Natural killer cell treated with Interleukin-12 subunit alpha and Interleukin-12 subunit beta and Interleukin-15 and Interleukin-18, amount 100 ng/mL, for 72 hours (primary cell): ENCODE results near the gene STK39. TPM values are rescaled to one million over a fixed set of nuclear protein-coding genes. Genes with fewer than 3 reads are reported as not detected.

Experiments
- ATAC-seq, 2 donors: fragments of 150-1000 bp; cut with Tn5 transposase in 1 of 2; sonication (Bioruptor Pico), chemical (Tn5 transposase) in 1 of 2; 2 replicates each; pipeline ENCODE4 v1.10.0; 2021
- DNase-seq: peaks from one replicate; pipeline ENCODE4 v3.0.0; 2022; ENCODE audit warnings: low spot score
- H3K27ac Mint-ChIP-seq, 2 donors: 1 replicate in 1 of 2; 2 replicates in 1 of 2; pipeline ENCODE4 v1.8.0; 2022; ENCODE audit warnings: mixed read lengths in 2 of 2, mild to moderate bottlenecking in 1 of 2, moderate library complexity in 1 of 2
- H3K27me3 Mint-ChIP-seq, 2 donors: 1 replicate in 1 of 2; 2 replicates in 1 of 2; pipeline ENCODE4 v1.8.0; 2022; ENCODE audit warnings: mixed read lengths in 2 of 2
- H3K36me3 Mint-ChIP-seq: one replicate; pipeline ENCODE4 v1.8.0; 2022; ENCODE audit warnings: mixed read lengths
- H3K4me1 Mint-ChIP-seq, 2 donors: 1 replicate in 1 of 2; 2 replicates in 1 of 2; pipeline ENCODE4 v1.8.0; 2022; ENCODE audit warnings: low read depth in 2 of 2, mixed read lengths in 2 of 2, mild to moderate bottlenecking in 1 of 2
- H3K4me3 Mint-ChIP-seq: one replicate; pipeline ENCODE4 v1.8.0; 2022; ENCODE audit warnings: mixed read lengths
- H3K9me3 Mint-ChIP-seq: 2 replicates; pipeline ENCODE4 v1.8.0; 2022; ENCODE audit warnings: mixed read lengths
- total RNA-seq, 2 donors: library from RNA; stranded (reverse); gene quantifications; one replicate each; pipeline ENCODE4 v1.2.3, GENCODE V29; 2022

STK39 gene
- total RNA-seq, 2 donors from 2014 or later: 39.1 to 52.0 TPM

DNA sequence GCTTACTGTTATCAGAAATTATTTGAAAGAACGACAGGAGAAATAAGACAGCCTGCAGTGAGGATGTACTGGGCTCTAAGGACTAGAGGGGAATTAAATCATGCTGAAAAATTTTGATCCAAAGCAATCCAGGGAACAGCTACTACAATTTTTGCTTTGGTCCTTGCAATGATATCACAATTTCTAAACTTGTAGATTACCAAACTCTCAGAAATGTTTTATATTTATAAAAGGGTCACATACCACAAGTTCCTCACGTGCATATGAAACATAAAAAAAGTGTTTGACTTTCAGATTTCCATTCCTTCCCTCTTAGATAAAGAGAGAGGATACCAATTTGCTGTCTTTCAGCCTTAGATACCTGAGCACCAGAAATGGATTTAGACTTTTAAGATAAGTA is 261.2 kb downstream of the STK39 start:
- H3K4me3 Mint-ChIP-seq: no peak overlapping the region
- no peak for DNase-seq
- H3K27me3 Mint-ChIP-seq: no peaks in the 10 kb centered on the region
- no peaks in the 10 kb centered on the region for H3K9me3 Mint-ChIP-seq
- no peak for ATAC-seq
- H3K4me1 Mint-ChIP-seq: peaks cover 3 to 16% of the 10 kb centered on the region in 2 donors
- H3K27ac Mint-ChIP-seq: no peak overlapping the region
- H3K36me3 Mint-ChIP-seq: peaks cover 5% of the 10 kb centered on the region

DNA sequence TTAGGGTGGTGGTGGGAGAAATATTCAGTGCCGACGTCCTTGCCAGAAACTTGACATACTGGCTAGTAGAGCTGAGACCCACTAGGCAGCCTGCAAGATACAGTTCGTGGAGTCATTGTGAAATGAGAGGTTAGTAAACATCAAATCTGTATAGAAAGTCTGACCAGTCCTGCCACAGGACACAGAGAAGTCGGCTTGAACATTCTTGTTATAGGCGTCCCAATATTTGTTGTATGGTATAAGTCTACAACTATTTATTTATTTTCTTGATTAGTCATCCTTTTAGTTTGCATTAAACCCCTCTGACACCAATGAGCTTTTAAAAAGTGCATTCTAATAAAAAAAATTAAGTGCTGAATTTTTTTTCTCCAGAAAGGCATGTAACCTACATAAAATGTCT is 265.4 kb downstream of the STK39 start:
- Mint-ChIP-seq H3K27ac (peak overlapping the region in 1 of 2 donors; percentile 34), H3K9me3 (no peaks in the 10 kb centered on the region), H3K4me3 (no peak overlapping the region), H3K4me1 (peaks cover under 1 to 11% of the 10 kb centered on the region in 2 donors), H3K27me3 (no peaks in the 10 kb centered on the region), H3K36me3 (peaks cover 5% of the 10 kb centered on the region)
- ATAC-seq (no peak), DNase-seq (no peak)

DNA sequence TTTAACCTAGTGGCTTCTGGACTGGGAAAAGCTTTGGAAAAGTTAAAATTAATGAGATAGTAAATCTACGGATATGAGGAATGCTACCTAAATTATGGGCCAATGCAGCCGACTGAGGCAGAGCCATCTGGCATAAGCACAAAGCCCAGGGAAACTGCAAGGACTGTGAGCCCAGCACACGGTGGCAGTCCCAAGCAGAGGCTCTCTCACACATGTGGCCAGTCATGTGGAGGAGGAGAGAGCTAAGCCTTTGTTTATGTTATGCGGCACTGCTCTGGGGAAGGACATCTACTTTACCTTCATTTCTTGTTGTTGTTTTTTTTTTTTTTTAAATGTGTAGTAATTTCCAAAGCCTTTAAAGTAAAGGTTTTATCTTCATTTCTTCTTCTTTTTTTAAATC is 267.0 kb downstream of the STK39 start:
- peaks cover 5% of the 10 kb centered on the region for H3K36me3 Mint-ChIP-seq
- H3K4me3 Mint-ChIP-seq: no peak overlapping the region
- H3K9me3 Mint-ChIP-seq: no peaks in the 10 kb centered on the region
- no peak overlapping the region for H3K27ac Mint-ChIP-seq
- H3K4me1 Mint-ChIP-seq: peaks cover 6 to 13% of the 10 kb centered on the region in 2 donors
- DNase-seq (no peak), ATAC-seq (no peak)
- no peaks in the 10 kb centered on the region for H3K27me3 Mint-ChIP-seq

DNA sequence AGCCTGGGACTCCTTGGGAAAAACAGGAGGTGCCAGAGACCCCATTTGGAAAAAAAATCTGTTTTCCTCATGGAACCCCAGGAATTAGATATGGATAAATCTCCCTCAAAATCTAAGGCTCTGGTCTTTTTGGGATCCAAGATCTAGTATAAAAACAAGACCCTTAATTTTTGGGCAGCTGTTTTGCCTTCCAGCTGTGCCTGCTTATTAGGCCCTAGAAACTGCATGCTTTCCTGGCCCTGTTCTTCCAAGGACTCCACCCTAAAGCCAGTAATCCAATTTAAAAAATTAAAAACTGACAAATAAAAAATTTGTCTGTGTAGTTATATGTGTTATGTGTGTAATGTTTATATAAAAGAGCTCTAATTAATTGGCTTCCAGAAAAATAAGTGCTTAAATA is 274.6 kb downstream of the STK39 start:
- DNase-seq (no peak), ATAC-seq (no peak)
- H3K9me3 Mint-ChIP-seq: no peaks in the 10 kb centered on the region
- peaks cover 13% of the 10 kb centered on the region for H3K36me3 Mint-ChIP-seq
- H3K27ac Mint-ChIP-seq: no peak overlapping the region
- H3K4me3 Mint-ChIP-seq: no peak overlapping the region
- H3K27me3 Mint-ChIP-seq: no peaks in the 10 kb centered on the region
- peaks cover 19 to 24% of the 10 kb centered on the region in 2 donors for H3K4me1 Mint-ChIP-seq

DNA sequence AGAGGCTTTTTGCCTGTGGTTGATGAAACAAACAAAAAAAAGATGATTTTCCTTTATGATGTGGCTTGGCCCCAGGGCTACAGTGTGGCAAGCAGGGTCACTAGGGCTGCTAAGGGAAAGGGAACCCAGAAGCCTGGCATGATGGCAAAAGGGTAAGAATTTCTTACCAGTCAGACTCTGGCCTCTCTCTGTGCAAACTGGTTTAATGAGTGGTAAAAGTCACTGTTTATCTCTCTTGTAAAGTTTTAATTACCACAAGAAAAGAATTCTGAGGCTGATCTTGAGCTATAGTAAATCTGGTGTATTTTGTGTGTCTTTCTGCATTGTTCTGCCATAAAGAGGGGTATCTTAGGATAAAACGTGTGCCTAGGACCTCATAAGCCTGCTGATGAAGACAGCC is 275.4 kb downstream of the STK39 start:
- H3K4me3 Mint-ChIP-seq: no peak overlapping the region
- peaks cover 20 to 24% of the 10 kb centered on the region in 2 donors for H3K4me1 Mint-ChIP-seq
- no peaks in the 10 kb centered on the region for H3K9me3 Mint-ChIP-seq
- peak overlapping the region in 1 of 2 donors; percentile 43 for H3K27ac Mint-ChIP-seq
- peaks cover 13% of the 10 kb centered on the region for H3K36me3 Mint-ChIP-seq
- H3K27me3 Mint-ChIP-seq: no peaks in the 10 kb centered on the region
- no peak for DNase-seq
- no peak for ATAC-seq

DNA sequence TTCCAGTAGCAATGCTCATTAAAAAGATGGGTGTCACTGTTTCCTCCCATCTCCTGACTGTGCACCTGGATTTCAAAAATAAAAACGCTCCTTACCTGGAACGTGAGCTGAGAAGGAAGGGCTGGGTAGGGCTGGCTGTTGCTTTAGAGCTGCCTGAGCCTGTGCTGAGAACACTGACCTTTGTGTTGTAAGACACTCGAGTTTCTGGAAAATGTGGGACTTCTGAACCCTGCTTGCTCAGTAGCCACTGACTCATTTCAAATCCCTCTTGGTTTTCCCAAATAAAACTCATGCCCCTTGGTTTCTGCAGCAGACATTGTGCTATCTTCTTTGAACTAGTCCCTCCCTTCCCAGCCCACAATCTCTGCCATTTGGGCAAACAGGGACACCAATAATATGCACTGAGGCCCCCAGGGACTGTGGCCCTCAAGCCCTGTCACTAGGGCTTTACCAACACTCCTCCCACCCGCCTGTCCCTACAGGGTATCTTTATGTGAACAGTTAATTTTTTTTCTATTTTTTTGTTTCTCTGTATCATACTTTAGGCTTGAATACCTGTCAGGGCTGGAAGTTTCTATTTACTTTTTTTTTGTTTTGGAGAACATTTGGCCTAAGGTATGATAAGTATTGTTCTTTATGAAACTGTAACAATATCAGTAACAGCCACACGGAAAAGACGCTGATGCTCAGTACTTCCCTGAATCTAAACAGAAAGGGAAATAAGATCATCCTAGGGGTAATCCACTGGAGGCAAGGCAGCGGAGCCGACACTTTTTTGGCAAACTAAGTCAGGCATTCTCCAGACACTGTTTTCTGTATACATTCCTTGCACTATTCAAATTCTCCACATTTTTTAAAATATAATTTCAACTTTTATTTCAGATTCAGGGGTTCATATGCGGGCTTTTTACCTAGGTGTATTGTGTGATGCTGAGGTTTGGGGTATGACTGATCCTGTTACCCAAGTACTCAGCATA is 280.2 kb downstream of the STK39 start:
- peaks cover 21% of the 10 kb centered on the region for H3K36me3 Mint-ChIP-seq
- ATAC-seq (peak in 1 of 2 donors; percentile 56), DNase-seq (no peak)
- H3K4me3 Mint-ChIP-seq: no peak overlapping the region
- H3K4me1 Mint-ChIP-seq: peaks cover 38% of the 10 kb centered on the region in 2 donors
- no peak overlapping the region for H3K27ac Mint-ChIP-seq
- H3K27me3 Mint-ChIP-seq: no peaks in the 10 kb centered on the region
- H3K9me3 Mint-ChIP-seq: no peaks in the 10 kb centered on the region

DNA sequence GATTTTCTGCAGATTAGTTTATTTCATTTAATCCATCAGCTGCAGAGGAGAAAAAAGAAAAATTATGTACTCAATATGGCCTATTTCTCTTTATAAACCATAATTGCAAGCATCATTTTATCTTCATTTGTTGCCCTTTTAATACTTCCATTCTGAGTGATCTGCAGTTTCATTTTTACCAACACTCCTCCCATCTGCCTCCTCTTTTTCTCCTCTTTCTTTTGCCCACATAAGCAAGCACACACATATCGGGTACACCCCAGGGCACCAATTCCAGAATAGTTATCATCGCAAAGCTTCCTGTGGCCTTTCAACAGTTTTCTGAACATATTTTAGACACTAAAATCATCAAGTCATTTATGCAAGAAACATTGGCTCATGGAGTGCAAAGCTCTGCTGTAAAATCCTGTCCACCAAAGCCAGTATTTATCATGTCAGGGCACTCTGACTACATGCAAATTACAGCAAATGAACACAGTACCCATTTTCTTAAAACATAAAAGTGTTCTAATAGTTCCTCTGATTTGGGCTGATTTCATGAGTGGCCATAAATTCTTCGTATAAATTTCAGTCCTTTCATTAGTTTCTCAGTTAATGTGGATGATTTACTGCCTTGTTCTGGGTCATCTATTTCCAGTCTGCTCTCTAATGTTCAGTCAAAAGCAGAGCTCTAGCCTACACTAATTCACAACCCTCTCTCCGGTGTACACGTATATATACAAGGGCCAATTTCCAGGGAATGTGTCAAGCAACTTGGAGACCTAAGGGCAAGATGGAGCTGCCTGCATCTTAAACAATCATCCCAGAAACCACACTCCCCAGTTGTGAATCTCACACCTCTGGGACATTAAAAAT is 281.3 kb downstream of the STK39 start:
- Mint-ChIP-seq H3K9me3 (no peaks in the 10 kb centered on the region), H3K4me1 (peaks cover 33 to 38% of the 10 kb centered on the region in 2 donors), H3K27me3 (no peaks in the 10 kb centered on the region), H3K4me3 (peak overlapping the region; percentile 48), H3K36me3 (peaks cover 16% of the 10 kb centered on the region), H3K27ac (peak overlapping the region; percentile 3 to 33)
- DNase-seq (no peak), ATAC-seq (peak in 1 of 2 donors; percentile 52)

DNA sequence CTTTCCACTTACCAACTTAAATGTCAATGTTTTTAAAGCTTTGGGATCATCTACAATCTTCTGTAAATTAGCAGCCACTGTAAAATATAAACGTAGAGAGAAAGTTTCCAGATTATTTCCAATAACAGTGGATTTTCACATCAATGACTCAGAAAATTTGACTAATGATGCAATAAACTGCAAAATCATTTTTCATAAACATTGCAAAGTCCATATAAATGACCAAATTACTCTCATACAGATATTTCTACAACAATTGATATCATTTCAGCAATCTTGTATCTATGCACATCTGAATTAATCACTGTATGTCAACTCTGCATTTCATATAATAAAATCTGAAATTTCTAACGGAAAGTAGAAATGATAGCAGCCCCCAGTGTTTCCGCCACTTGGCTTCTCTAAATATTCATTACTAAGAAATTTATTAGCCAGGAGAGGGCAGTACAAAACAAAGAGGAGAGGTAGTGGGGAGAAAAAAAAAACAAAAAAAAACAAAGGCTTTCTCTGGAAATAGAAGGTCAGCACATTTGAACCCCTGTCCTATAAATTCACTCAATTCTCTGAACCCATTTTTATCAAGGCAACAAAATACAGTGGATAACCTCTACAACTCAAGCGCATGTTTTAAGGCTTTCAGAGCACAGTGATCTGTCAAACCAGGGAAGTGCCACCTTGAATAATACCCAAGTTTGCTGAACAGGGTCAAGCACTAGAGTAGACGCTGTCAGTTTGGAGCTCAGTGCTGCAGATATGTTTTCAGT is 282.6 kb downstream of the STK39 start:
- H3K4me3 Mint-ChIP-seq: no peak overlapping the region
- no peaks in the 10 kb centered on the region for H3K9me3 Mint-ChIP-seq
- peaks cover 30 to 31% of the 10 kb centered on the region in 2 donors for H3K4me1 Mint-ChIP-seq
- no peaks in the 10 kb centered on the region for H3K27me3 Mint-ChIP-seq
- peak overlapping the region; percentile 3 to 18 for H3K27ac Mint-ChIP-seq
- no peak for DNase-seq
- peaks cover 16% of the 10 kb centered on the region for H3K36me3 Mint-ChIP-seq
- ATAC-seq: no peak

DNA sequence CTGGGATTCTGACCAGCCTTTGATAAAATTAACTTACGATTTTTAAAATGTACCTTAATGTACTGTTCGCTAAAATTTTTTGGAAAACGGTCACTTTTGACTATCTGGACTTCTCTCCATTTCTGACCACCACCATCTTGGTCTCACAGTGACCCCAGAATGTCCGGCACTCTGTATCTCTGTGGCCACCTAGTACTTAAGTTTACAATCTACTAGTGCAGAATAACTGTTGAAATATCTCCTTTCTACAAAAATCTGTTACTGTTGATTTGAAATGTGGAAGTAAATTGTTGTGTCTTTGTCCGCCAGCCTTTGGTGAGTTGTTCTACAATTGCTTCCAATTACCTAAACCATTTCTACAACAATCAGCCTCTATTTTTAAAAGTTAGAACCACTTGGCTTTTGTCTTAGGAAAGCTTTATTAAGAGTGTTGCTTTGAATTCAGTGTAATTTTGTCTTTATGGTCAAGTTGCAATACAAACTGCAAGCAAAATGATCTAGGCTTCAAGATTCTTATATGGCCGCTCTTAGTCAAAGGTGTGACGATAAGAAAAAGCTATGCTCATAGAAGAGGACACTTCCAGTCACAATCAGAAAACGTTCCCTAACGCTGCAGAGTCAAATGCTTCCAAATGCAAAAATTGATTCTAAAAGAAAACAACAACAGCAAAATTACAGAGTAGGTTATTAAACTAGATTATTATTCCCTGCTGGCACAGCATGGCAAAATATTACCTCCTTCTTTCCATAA is 283.3 kb downstream of the STK39 start:
- no peaks in the 10 kb centered on the region for H3K27me3 Mint-ChIP-seq
- H3K4me3 Mint-ChIP-seq: no peak overlapping the region
- ATAC-seq (no peak), DNase-seq (no peak)
- no peaks in the 10 kb centered on the region for H3K9me3 Mint-ChIP-seq
- H3K27ac Mint-ChIP-seq: peak overlapping the region in 1 of 2 donors; percentile 18
- H3K4me1 Mint-ChIP-seq: peaks cover 23 to 28% of the 10 kb centered on the region in 2 donors
- H3K36me3 Mint-ChIP-seq: peaks cover 16% of the 10 kb centered on the region

DNA sequence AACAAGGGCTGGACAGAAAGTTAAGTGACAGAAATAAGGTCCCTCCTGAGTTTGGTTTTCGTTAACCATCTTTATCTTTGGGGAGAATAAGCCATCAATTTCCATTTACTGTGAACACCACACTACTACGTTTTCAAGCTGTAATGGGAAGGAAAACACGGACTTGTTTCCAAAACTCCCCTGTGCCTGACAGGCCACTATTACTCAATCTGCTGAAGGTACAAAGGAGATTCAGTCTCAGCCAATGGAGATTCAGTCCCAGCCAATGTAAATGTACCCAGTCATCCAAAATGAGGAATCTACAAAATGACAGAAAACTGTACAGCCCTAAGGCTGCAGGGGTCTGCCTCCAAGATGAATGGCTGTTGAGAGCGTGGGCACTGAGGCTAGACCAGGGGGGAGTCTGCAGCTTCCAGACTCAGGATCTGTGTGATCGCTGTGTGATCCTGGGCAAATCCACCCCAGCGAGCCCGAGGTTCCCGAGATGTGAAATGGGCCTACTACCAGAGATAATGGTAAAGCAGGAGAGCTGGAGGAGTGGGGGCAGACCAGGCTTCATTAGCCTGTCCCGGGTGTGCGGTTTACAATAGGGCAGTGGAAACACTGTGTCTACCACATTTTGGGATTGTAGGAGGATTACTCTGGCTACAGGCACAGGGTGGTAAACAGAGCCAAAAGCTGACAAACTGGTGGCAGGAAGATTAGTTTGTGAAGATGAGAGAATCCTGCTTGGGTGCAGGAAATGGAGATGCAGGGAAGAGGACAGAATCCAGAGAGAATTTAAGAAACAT is 284.8 kb downstream of the STK39 start:
- Mint-ChIP-seq H3K4me3 (no peak overlapping the region), H3K9me3 (no peaks in the 10 kb centered on the region)

DNA sequence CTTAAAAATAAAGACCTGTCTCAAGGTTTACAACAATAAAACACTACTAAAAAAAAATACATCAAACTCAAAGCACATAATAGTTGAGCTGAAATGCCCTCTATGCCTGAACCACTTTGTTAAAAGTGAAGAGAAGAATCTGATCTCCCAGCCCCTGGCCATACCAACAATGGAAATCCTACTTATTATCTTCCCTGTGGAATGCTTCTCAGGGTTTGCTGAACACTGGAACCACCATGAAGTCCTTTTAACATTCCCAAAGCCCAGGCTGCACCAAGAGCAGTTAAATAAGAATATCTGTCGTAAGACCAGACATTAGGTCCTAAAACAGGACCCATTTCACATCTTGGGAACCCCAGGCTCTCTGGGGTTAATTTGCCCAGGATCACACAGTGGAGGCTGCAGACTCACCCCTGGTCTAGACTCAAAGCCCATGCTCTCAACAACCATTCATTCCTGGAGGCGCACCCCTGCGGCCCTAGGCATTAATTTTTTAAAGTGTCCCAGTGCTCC is 285.8 kb downstream of the STK39 start:
- Mint-ChIP-seq H3K36me3 (peaks cover 16% of the 10 kb centered on the region), H3K4me1 (peaks cover 27 to 30% of the 10 kb centered on the region in 2 donors), H3K27ac (no peak overlapping the region), H3K9me3 (no peaks in the 10 kb centered on the region), H3K27me3 (no peaks in the 10 kb centered on the region), H3K4me3 (no peak overlapping the region)
- DNase-seq: no peak
- no peak for ATAC-seq

More for the DNA sequence above, 284.8 kb downstream of the STK39 start:
- DNase-seq (no peak), ATAC-seq (peak in 1 of 2 donors; percentile 11)
- Mint-ChIP-seq H3K27me3 (no peaks in the 10 kb centered on the region), H3K27ac (peak overlapping the region; percentile 27 to 48), H3K36me3 (peaks cover 16% of the 10 kb centered on the region), H3K4me1 (peaks cover 25 to 29% of the 10 kb centered on the region in 2 donors)
